ENCODE results near the gene AMBRA1. TPM values are rescaled to one million over a fixed set of nuclear protein-coding genes. Genes with fewer than 3 reads are reported as not detected.
"Not testable (repeated sequence)": the region's sequence is repeated elsewhere in the genome, so short reads cannot be mapped to it uniquely, and the experiment has no call there.

Gene AMBRA1
- total RNA-seq, 1 experiment from 2014 or later: 17.2 TPM

GRCh38 chr11:46387456-46387855 is 206.4 kb downstream of the AMBRA1 start:
- DNase-seq (ENCODE audit: low read depth): no peak

DNA sequence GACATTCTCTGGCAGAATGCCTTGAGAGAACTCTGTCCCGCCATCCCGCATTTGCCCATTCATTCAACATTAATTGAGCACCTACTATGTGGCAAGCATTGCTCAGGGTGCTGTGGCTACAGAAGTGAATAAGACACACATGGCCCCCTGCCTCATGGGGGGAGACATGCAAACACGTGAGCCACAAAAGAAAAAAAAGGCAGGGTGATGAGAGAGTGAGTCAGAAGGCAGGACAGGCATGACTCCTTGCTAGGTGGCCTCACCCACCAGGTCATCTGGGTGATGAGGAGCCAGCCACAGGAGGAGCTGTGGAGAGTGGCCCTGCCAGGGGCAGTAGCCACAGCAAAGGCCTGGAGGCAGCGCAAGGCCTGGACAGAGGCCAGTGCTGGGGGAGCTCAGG is 207.1 kb downstream of the AMBRA1 start:
- peak; percentile 77 for DNase-seq (ENCODE audit: low read depth)

GRCh38 chr11:46386005-46386578 is 207.7 kb downstream of the AMBRA1 start:
- no peak for DNase-seq (ENCODE audit: low read depth)

DNA sequence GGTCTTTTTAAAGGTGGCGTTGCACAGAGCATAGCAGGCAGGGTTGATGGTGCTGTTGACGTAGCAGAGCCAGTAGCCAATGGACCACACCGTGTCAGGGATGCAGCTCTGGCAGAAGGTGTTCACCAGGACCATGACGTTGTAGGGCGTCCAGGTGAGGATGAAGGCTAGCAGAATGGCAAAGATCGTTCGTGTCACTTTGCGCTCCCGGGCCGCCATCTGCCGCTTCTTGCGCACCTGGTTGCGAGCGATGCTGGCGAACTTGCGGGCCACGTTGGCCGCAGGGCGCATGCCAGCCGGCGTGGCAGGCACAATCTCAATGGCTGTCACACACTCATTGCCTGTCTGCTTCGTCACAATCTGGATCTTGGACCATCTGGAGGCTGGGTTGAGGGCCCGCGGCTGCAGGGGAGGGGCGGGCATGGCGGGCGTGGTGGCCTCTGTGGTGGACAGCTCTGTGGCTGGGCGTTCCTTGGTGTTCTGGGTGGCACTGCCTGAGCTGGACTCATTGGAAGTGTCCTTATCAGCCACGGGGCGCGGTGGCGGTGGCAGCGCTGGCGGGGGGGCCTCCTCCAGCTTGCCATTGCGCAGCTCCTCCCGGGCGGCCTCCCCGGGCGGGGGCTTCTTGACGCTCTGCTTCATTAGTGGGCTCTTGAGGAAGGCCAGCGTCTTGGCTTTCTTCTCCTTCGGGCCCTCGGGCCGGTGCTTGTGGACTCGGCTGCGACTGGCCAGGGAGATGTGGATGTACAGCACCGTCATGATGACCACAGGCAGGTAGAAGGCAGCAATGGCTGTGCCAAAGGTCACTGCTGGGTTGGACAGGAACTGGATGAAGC is 208.4 kb downstream of the AMBRA1 start:
- DNase-seq (ENCODE audit: low read depth): no peak

DNA sequence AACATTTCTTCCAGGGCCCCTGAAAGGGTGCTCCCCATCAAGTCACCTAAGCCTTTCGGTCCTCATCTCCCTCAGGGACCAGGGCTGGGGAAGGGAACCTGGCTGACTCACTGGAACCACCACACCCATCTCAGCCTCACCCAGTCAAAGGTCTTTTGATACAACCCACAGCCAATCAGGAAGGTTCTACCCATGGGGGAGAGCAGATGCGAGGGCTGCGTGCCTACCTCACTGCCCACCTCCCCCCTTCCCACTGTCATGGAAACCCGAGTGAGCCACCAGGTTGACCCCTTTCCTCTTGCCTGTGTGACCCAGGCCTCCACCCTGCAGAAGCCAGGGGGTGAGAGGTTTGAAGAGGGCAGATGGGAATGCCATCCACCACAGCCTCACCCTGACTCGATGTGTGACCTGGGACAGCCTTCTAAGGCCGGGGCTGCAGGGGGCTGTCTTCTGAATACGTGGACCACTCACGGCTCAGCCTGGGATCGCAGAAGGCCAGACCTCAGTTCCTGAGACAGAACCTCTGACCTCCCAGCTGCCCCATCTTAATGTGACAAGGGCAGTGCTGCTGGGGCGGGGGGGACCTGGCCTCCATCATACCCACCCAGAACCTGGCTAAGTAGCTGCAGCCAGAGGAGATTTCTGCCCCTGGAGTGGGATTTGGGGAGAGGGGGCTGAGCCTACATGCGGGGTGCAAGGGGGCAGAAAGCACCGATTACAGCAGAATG is 209.7 kb downstream of the AMBRA1 start:
- no peak for DNase-seq (ENCODE audit: low read depth)

DNA sequence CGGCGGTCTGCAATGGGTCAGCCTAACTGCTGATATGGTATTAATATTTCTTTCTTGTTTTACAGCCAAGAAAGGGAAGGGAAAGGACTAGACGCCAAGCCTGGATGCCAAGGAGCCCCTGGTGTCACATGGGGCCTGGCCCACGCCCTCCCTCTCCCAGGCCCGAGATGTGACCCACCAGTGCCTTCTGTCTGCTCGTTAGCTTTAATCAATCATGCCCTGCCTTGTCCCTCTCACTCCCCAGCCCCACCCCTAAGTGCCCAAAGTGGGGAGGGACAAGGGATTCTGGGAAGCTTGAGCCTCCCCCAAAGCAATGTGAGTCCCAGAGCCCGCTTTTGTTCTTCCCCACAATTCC is 210.4 kb downstream of the AMBRA1 start:
- no peak for DNase-seq (ENCODE audit: low read depth)

DNA sequence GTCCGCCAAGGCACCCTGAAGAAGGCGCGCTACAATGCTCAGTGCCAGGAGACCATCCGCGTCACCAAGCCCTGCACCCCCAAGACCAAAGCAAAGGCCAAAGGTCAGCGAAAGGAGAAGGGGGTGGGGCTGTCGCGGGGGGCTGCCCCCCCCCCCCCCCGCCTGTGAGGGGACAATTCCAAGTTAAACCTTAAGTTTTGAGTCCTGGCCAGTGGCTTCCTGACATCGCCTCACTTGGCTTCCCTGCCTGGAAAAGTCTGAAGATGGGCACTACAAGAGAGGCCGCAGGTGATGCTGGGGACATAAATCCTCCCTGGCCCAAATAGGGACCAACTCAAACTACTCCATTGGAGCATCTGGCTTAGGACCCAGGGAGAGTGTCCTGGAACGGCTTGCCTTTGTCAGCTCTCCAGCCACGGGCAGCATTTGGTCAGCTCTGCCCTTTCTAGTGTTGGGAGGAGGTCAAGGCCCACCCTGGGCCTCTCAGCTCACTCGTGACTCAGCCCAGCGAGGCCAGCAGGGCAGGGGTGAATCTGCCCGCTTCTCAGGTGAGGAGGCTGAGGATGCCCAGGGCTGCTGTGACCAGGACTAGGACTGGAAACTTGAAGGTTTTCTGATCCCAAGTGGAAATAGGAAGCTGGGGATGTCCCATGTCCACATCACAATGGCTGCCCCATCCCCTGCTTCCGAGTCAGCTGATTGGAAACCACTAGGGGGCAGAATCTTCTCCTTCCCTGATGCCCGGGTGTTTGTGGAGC is 211.0 kb downstream of the AMBRA1 start:
- peak; percentile 34 for DNase-seq (ENCODE audit: low read depth)

GRCh38 chr11:46381819-46382645 is 211.8 kb downstream of the AMBRA1 start:
- no peak for DNase-seq (ENCODE audit: low read depth)

DNA sequence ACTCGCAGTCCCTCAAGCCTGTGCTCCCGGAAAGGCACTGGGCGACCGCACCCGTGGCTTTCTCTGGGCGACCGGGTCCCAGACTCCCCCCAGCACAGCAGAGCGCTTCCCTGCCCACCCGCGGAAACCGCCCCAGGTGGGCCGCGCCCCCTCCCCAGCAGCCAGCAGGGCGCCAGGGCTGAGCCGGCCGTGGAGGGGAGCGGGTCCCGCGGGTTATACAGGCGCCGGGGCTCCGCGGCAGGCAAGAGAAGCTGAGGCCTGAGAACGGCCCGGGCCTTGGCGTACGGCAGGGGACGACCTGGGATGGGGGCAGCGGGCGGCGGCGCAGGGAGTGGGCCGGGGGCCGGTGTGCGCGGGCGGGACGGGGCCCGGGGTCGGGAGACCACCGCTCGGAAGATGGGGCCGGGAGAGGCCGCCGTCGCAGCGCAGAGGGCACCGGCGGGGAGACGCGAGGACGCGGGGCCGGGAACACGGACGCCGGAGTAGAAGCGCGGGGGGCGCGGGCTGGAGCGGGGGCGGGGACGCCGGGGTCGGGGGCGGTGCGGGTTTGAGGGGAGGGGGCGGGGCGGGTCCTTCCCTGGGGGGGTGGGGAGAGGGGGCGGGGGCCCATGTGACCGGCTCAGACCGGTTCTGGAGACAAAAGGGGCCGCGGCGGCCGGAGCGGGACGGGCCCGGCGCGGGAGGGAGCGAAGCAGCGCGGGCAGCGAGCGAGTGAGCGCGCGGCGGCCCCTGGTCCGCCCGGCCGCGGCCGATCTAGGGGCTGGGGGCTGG is 212.6 kb downstream of the AMBRA1 start, which contains the start of gene MDK:
Gene MDK, plus strand, starts transcription at position 622 of the 771 bp plus-strand sequence. CDS start 389 bp downstream, outside the sequence.
- DNase-seq (ENCODE audit: low read depth): no peak

DNA sequence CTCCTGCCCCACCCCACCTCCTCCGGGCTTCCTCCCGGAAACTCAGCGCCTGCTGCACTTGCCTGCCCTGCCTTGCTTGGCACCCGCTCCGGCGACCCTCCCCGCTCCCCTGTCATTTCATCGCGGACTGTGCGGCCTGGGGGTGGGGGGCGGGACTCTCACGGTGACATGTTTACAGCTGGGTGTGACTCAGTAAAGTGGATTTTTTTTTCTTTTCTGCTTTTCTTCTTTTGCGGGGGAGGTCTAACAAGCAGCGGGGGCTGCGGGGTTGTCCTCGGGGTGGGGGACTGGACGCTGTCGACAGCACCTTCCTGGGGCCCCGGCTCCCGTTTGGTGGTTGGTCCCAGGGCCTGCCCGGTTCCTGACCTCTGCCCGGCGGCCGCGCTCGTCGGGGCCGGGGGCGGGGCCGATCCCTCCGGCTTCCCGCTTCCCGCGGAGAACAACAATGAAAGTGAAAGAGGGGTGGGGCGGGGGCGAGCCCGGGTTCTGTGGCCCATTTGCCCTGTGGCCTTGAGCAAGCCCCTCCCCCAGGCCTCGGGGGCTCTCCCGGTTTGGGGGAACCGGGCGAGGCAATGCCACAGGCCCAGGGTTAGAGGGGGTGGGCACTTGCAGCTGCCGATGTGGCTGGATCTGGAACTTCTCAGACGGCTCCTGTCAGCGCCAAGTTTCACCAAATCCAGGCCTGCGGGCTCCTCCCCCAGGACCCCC is 213.3 kb downstream of the AMBRA1 start:
- no peak for DNase-seq (ENCODE audit: low read depth)

DNA sequence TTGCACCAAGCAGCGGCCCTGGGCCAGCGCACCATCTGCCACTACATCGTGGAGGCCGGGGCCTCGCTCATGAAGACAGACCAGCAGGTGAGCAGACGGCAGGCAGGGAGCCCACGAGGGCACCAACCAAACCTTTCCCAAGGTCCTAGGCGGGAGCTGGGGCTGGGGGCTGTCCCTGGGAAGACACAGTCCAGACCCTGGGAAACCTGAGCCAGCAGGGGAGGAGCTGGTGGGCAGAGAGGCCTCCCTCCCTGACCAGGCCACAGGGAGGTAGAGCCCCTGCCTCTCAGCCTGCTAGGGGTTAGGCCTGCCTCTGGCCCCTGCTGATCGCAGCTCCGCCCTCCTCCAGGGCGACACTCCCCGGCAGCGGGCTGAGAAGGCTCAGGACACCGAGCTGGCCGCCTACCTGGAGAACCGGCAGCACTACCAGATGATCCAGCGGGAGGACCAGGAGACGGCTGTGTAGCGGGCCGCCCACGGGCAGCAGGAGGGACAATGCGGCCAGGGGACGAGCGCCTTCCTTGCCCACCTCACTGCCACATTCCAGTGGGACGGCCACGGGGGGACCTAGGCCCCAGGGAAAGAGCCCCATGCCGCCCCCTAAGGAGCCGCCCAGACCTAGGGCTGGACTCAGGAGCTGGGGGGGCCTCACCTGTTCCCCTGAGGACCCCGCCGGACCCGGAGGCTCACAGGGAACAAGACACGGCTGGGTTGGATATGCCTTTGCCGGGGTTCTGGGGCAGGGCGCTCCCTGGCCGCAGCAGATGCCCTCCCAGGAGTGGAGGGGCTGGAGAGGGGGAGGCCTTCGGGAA is 214.1 kb downstream of the AMBRA1 start:
- not testable (repeated sequence) for DNase-seq (ENCODE audit: low read depth)

- no peak for DNase-seq (ENCODE audit: low read depth)
Observed at GRCh38 chr11:46378811-46379481, 214.9 kb downstream of the AMBRA1 start.

DNA sequence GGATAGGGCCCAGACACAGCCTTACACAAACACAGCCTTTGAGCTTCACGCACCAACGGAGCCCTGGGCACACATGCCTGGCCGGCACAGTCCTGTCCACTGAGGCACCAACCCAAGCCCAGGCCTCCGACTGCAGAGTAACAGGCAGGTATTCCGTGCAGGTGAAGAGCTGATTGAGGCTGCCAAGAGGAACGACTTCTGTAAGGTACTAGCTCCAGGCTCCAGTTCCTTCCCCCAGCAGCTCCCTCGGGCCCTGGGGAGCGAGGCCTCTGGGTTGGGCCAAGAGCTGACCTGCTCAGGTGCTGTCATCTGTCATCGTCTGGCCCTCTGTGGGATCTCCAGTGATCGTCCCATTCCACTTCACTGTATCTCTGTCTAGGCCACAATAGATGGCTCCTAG is 215.5 kb downstream of the AMBRA1 start:
- DNase-seq (ENCODE audit: low read depth): no peak

GRCh38 chr11:46377831-46378230 is 216.0 kb downstream of the AMBRA1 start:
- DNase-seq (ENCODE audit: low read depth): no peak

- no peak for DNase-seq (ENCODE audit: low read depth)
Observed at GRCh38 chr11:46377290-46377689, 216.5 kb downstream of the AMBRA1 start.

DNA sequence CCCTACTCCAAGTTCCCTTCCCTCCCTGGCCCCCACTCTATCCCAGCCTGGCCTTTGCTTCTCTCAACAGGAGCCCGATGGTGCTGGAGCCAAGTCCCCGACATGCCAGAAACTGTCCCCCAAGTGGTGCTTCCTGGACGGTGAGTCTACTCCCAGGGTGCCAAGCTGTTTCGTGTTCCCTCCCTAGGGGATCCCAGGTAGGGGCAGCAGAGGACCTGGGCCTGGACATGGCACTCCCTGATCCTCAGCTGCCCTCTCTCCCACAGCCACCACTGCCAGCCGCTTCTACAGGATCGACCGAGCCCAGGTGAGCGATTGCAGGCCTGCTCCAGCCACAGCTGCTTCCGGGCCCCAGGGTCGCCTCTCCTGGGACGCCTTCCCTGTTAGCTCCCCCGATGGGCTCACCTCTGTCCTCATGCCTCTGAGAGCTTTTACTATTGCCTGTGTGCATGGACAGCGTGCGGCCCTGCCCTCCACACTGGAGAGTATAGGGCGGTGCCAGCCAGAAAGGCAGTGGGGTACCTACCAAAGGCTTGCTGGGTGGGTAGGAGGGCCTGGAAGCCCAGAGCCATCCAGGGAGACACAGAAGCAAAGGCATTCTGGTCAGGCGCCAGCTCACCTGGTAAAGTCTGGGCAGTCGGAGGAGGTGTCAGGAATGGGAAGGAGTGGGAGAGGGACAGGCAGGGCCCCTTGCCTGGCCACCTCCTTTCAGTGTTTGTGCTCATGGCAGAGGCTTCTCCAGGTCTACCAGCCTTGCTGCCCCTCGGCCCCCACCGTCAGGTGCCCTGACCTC is 217.4 kb downstream of the AMBRA1 start:
- DNase-seq (ENCODE audit: low read depth): no peak

All from HT1080 (cell line).